Ishikawa (cell line): Measurements from ENCODE around the gene GNG7.

Experiments used
- CEBPB ChIP-seq: IDR thresholded peaks from 2 replicates; pipeline ENCODE4 v1.6.1; 2012
- CREB1 ChIP-seq: IDR thresholded peaks from 2 replicates; pipeline ENCODE4 v1.6.1; 2012; ENCODE audit warnings: low read depth
- EGR1 ChIP-seq: IDR thresholded peaks from 2 replicates; pipeline ENCODE4 v1.6.1; 2012
- EP300 ChIP-seq: IDR thresholded peaks from 2 replicates; pipeline ENCODE4 v1.6.1; 2012; ENCODE audit warnings: borderline replicate concordance
- FOXM1 ChIP-seq: IDR thresholded peaks from 2 replicates; pipeline ENCODE4 v1.6.1; 2012; ENCODE audit warnings: low read depth, borderline replicate concordance
- MAX ChIP-seq: IDR thresholded peaks from 2 replicates; pipeline ENCODE4 v1.6.1; 2012
- NFIC ChIP-seq: IDR thresholded peaks from 2 replicates; pipeline ENCODE4 v1.6.1; 2012
- RAD21 ChIP-seq: IDR thresholded peaks from 2 replicates; pipeline ENCODE4 v1.6.1; 2012; ENCODE audit warnings: low read depth
- REST ChIP-seq: IDR thresholded peaks from 2 replicates; pipeline ENCODE4 v1.6.1; 2012; ENCODE audit warnings: low read depth, mild to moderate bottlenecking
- TAF1 ChIP-seq: IDR thresholded peaks from 2 replicates; pipeline ENCODE4 v1.6.1; 2012; ENCODE audit warnings: low read depth, mild to moderate bottlenecking
- TCF12 ChIP-seq: IDR thresholded peaks from 2 replicates; pipeline ENCODE4 v1.6.1; 2012; ENCODE audit warnings: low read depth
- TEAD4 ChIP-seq: IDR thresholded peaks from 2 replicates; pipeline ENCODE4 v1.6.1; 2012
- USF1 ChIP-seq: IDR thresholded peaks from 2 replicates; pipeline ENCODE4 v1.6.1; 2012
- YY1 ChIP-seq: IDR thresholded peaks from 2 replicates; pipeline ENCODE4 v1.6.1; 2012; ENCODE audit warnings: low read depth
- ZBTB7A ChIP-seq: IDR thresholded peaks from 2 replicates; pipeline ENCODE4 v1.6.1; 2012; ENCODE audit warnings: low read depth

Gene GNG7

GRCh38 chr19:2702170-2703076, at the start of gene GNG7:
Gene GNG7, minus strand, starts transcription at chr19:2702694. Its CDS starts 182,006 bp downstream, at chr19:2520688.
- TF ChIP-seq TCF12 (no peak), USF1 (no peak), EGR1 (no peak), CREB1 (no peak), ZBTB7A (0 out of 2 replicates have a peak, but pooled peaks have one; percentile 53), TAF1 (no peak)

- TF ChIP-seq TAF1 (no peak), REST (no peak), YY1 (no peak), CREB1 (no peak), FOXM1 (no peak), TCF12 (no peak)
Measured at GRCh38 chr19:2751438-2751830, 48.9 kb upstream of the GNG7 start.

GRCh38 chr19:2750808-2751437, 48.4 kb upstream of the GNG7 start:
- TF ChIP-seq YY1 (no peak), TEAD4 (no peak), NFIC (no peak), FOXM1 (no peak), CEBPB (no peak), EGR1 (no peak), ZBTB7A (no peak)

GRCh38 chr19:2747349-2747748, 44.9 kb upstream of the GNG7 start:
- no peak for TF ChIP-seq NFIC
- no peak for TF ChIP-seq EP300
- no peak for TF ChIP-seq TEAD4
- no peak for TF ChIP-seq YY1
- no peak for TF ChIP-seq CEBPB

GRCh38 chr19:2744113-2744512, 41.6 kb upstream of the GNG7 start:
- TF ChIP-seq TAF1 (no peak), FOXM1 (no peak), TCF12 (no peak), CEBPB (no peak), ZBTB7A (no peak), CREB1 (no peak), USF1 (no peak), RAD21 (no peak), EGR1 (no peak), YY1 (no peak), NFIC (no peak), EP300 (no peak), REST (no peak), TEAD4 (no peak), MAX (no peak)

GRCh38 chr19:2743099-2743498, 40.6 kb upstream of the GNG7 start:
- TF ChIP-seq CREB1 (no peak), ZBTB7A (no peak), EGR1 (no peak), CEBPB (no peak), FOXM1 (no peak), YY1 (no peak), TCF12 (no peak), RAD21 (no peak), NFIC (no peak)
